Activated CD4-positive, CD25-positive, alpha-beta regulatory T cell (primary cell): ENCODE data around the gene PPP2R2B.
"Not testable (repeated sequence)": the region's sequence is repeated elsewhere in the genome, so short reads cannot be mapped to it uniquely, and the experiment has no call there.

Experiments used
- DNase-seq, 4 experiments: peaks; one replicate each; lab custom pipeline; 2025; lab: John Stamatoyannopoulos, UW

Gene PPP2R2B

DNA sequence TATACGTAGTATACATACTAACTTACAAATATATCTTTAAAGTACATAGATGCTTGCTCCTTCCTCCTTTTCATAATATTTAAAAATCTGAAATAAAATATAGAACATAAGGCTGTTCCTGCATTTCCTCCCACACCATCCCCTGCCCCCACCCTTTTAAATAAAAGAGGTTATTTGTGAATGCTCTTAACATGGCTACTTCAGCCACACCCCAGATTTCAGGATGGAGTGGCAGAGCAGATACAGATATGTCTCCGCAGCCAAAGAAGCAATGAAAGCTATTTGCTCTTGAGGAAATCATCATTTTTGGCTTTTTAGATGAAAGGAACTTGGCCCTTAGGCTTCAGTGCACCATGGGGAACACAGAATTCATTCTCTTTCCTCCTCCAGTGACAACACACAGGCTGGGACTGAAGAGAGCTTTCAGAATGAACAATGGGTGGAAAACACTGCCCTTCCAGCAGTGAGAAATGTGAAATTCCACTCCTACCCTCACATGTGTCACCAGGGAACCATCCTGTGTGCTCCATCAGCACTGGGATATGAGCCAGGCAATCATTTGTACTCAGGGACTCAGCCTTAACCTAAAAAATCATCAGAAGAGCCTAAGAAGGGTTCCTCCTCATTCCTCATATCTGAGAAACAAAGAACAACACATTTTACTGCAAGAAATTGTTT, 134.3 kb downstream of the PPP2R2B start:
- DNase-seq = no peak

DNA sequence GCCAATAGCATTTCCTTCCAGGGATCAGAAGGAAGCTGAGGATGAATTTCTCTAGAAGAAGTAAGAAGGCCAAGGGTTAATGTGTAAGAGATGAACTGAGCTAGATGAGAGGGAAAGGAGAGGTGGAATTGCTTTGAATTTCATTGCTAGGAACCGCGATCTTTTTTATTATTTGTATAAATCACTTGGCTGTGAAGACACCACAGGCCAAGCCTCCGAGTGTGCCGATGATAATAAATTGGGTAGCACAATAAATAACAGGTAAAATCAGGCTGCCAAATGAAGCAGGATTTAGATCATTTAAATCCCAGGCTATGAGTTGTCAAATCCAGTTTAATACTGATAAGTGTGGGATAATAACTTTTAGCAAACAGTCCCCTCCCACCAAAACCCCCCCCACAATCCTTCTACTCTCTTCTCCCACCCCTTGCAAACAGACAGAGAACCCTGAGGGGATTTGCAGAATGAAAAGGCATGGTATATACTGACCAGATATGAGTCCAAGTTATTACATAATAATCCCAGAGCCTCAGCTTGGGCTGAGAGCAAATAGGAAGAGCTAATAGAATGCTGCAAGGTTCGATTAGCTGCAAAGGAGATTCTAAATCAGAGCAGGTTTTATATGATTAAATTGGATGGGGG, 143.5 kb downstream of the PPP2R2B start:
- DNase-seq = no peak

DNA sequence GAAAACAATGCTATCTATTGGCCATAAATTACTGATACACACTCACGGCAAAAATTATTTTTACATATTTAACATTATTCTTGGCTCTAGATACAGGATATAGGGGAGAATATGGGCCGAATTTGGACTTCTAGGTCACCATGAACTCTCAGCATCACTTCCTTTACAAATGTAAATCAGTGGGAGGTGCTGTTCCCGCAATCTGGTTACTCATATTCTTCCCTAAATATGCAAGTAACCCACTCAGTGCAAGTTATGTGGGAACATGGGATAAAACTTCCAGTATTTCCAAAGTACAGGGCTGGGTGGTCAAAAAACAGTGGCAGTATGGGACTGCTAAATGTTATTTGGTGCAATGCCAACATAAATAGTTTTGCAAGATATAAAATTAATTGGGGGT, 145.6 kb downstream of the PPP2R2B start:
- no peak for DNase-seq

DNA sequence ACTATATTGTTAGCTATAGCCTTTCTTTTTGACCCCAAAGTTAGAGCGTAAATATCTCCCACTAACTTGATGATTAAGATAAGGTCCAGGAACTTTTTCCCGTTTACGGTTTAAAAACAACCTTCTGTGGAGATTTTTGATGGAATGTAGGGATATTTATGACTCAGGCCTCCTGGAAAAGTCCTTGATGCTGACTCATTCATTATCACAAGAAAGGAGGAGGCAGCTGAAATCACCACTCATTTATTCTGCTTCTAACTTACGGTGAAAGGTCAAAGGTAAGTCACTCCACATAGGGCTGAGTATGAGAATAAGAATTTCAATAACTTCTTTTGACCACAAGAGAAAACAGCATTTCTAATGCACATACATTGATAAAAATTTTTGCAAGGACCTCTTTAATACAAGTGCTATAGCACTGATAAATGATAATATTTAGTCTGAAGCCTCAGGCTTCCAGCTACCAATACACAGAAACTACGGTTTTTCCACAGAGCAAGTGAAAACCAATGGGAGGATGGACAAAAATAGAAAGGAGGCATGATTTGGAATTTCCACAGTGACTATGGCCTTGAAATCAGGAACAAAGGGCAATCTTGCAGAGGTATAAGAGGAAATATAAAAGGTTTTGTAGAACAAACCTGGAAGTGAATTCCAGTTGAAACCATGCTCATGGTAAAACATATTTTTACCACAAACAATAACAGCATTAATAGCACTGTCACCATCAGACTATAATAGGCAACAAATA, 146.5 kb downstream of the PPP2R2B start:
- no peak for DNase-seq

DNA sequence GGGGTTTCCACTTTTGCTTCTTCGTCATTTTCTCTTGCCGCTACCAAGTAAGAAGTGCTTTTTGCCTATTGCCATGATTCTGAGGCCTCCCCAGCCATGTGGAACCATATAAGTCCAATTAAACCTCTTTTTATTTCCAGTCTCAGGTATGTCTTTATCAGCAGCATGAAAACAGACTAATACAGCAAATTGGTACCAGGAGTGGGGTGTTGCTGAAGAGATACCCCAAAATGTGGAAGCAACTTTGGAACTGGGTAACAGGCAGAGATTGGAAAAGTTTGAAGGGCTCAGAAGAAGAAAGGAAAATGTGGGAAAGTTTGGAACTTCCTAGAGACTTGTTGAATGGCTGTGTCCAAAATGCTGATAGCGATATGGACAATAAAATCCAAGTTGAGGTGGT, 149.8 kb downstream of the PPP2R2B start:
- not testable (repeated sequence) for DNase-seq

DNA sequence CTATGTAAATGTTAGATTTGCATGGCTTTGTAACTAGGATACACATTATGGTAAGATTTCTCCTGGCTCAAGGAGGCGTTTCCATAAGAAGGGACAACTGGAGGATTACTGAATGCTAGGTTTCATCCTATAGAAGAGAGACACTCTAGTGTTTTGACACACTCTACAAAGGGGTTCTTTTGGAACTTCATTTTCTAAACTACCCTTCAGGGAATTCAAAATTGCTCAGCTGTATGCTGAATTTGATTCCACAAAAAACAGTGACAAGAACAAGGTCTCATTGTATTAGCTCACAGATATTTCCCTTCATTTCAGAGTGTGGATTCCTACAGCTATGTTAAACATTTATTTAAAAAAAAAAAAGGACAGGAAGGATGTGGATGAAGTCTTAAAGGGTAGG, 151.7 kb downstream of the PPP2R2B start:
- no peak for DNase-seq

DNA sequence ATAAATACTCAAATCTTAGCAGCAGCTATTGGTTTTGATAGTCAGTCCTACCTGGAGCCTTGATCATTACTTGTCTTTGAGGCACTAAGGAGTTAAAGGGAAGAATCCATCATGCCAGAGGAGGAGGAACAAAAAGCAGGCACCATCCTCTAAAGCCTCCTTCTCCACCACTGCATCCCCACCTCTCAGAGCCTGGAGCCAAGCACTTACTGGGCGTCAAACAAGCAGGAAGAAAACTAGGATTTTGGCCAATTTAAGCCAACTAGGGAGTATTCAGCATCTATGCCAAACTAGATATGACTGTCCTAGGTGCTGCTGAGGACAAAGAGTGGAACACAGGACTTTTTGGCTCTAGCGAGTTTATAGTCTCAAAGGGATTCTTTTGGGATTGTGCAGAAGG, 152.5 kb downstream of the PPP2R2B start:
- DNase-seq = no peak

DNA sequence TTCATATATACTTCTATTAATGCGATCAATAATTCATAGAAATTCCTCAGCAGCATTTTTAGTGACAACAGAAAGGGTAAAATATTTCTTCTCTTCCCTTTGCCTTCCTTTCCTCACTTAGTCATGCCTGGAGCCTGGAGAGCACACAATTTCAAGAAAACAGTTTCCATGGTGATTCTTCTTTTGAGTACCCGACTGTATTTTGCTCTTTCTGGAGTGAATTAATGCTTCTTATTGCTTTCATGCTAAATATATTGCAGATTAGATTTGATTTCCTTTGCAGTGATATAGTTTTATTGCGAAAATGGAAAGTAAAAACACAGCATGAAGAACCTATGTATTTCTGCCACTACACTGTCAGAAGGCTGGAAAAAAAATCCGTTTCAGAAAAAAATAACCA, 153.5 kb downstream of the PPP2R2B start:
- DNase-seq = no peak

DNA sequence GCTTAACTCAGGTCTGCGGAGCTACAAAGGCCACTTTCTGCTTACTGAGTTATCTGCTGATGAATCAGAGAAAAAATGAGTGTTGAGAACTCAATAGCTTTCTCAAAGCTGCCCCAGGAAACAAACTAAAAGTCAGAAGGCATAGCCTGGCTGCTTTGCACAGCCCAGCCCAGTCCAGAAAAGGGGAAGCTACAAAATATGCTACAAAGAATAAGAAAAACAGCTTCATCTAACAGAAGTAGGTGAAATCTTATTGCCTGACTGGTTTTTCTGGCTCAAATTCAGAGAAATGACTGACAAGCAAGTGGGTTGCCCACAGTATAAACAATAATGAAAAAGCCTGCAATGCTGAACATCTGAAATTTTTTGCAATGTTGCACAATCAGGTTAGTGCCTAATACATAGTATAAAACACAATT, 156.2 kb downstream of the PPP2R2B start:
- DNase-seq = no peak

DNA sequence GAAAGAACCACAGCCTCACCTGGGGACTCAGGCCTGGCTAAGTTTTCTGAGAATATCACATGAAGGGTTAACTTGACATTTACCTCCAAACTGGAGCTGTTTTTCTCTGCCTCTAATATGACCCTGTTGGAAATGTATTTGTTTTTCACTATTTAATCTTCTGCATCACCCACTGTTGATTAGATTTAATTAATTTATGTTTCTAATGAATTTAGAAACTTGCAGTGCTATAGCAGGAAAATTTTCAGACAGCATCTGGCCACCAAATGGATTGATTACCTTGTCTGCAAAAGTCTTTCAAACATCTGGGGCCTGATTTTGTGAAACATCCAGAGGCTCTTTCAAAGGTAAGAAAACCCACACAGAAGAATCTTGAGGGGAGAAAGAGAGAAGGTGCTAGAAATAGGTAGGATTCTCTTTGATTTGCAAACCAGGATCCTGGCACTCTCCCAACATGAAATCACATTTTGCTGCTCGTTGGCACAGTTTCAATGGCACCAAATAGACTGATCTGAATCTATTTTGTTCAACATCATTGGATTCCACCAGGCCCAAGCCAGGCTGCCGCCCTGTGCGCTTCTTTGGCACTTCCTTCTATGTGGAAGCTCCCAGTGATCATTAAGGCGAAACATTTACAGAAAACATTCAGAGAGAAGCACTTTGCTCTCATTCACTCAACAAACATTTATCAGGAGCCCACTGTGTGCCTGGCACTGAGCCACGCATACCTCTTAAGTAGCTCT, 157.3 kb downstream of the PPP2R2B start:
- no peak for DNase-seq

DNA sequence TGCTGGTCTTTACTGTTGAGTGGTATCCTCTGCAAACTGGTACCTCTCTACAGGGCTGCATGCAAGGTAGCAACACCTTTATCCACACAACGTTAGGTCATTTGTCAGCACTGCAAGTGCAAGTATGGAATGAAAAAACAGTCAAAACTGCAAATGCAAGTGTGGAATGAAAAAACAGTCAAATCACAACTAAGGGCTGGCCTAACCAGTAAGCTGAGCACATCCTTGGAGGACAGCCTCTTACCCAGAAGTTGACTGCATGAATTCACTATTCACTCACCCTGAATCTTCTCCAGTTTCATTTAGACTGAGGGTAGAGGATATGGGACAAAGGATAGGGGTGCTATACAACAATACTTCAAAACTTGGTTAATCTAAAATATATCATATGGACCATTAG, 158.4 kb downstream of the PPP2R2B start:
- DNase-seq = no peak

DNA sequence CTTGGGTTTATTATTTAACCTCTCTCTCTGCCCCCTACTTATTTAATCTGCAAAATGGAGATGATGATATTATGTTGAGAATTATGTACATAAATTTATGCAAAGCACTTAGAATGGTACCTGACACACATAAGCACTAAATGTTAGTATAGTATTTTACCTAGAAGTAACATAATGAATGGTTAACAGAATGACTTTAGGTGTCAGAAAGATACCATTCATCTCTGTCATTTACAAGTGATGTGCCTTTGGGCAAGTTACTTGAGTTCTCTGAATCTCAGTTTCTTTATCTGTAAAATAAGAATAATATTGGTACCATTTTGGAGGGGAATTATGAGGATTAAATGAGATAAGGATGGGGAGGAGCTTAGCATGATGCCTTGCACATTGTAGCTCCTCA, 159.4 kb downstream of the PPP2R2B start:
- DNase-seq = no peak

DNA sequence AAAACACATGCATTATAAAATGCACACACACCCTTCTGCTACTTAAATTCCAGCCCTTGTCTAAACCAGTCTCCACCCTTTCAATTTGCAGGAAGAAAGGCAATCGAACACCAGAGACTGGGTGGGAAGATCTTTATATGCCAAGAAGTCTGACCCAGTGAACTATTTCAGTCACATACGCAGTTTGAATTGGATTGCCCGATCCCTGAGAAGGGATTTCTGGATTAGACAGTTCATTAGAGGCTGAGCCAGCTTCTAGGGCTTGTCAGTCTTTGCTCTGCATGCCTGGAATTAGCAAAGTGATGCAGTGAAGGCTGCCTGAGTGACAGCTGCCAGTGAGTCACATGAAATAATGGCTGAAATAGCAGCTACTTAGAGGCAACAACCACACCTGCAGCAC, 159.9 kb downstream of the PPP2R2B start:
- no peak for DNase-seq

DNA sequence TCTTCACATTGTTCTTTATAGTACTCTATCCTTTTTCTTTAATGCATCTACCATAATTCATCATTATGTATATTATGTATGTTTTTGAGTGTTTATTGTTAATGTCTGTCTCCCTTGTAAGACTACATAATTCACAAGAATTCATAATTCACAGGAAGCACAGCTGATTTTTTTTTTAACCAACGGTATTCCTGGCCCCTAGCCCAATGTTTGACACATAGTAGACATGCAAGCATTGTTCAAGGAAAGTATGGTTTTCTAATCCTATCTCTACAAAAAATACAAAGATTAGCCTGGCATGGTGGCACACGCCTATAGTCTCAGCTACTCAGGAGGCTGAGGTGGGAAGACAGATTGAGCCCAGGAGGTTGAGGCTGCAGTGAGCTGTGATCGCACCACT, 160.6 kb downstream of the PPP2R2B start:
- DNase-seq = no peak

DNA sequence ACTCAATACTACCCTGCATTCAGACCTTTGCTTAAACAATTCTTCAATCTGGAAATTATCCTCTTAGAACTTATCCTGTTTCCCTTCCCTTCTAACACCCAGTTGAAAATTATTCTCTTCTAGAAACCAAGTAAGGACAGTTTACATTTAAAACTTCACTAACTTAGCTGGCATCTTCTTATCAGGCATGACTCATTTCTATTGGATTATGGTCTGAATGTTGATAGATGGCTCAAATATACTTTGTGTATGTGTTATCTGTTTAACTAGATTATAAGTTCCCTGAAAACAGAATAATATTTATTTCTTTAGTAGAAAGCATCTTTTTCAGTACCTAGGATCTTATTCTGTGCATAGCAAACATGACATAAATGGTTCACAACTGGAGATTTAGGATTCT, 161.9 kb downstream of the PPP2R2B start:
- DNase-seq = no peak

DNA sequence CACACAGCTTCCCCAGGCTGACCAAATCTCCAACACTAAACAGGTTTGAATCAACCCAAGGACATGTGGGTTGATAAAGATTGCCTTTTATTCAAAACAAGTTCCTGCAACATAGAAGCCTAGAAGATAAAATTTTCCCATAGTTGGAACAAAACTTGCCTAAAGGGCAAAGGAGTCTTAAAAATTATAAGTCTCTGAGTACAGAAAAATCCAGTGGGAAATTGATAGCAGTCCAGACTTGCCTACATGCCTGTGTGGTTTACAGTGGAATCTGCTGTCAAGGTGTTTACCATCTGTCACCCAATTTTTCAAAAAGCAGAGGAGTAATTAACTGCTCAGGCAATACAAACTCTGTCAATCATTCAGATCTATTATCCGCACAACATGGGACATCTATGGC, 168.2 kb downstream of the PPP2R2B start:
- DNase-seq = no peak

DNA sequence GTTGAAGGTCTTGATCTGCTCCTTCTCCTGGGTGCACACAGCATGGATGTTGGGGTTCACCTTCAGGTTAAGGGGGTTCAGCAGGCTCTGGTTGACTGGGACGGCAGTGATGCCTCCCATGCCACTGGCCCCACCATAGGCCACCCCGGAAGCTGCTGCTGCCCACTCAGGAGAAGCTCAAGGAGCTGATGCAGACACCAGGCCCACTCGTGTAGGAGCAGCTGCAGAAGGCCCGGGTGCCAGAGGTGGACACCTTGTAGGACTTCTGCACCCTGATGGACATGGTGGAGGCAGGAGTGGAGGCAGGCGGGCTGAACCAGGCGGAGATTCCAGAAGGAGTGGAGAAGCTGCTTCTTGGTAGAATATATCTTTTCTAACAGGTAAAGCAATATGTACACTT, 171.2 kb downstream of the PPP2R2B start:
- no peak for DNase-seq

DNA sequence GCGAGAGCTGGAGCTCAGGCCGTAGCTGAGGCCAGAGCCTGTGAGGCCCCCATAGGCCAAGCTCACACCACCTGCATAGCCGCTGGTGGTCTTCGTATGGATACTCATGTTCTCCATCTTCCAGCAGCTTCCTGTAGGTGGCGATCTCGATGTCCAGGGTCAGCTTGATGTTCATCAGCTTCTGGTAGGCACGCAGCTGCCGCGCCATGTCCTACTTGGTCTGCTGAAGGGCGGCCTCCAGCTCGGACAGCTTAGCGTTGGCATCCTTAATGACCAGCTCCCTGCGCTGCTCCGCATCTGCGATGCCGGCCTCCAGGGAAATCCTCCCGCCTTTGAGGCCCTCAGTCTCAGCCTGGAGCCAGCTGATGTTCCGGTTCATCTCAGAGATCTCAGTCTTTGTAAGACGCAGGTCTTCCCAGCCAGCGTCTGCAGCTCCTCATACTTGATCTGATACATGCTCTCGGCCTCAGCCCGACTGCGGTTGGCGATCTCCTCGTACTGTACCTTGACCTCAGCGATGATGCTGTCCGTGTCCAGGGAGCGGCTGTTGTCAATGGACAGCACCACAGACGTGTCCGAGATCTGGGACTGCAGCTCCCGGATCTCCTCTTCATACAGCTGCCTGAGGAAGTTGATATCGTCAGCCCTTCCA, 172.1 kb downstream of the PPP2R2B start:
- DNase-seq = no peak

DNA sequence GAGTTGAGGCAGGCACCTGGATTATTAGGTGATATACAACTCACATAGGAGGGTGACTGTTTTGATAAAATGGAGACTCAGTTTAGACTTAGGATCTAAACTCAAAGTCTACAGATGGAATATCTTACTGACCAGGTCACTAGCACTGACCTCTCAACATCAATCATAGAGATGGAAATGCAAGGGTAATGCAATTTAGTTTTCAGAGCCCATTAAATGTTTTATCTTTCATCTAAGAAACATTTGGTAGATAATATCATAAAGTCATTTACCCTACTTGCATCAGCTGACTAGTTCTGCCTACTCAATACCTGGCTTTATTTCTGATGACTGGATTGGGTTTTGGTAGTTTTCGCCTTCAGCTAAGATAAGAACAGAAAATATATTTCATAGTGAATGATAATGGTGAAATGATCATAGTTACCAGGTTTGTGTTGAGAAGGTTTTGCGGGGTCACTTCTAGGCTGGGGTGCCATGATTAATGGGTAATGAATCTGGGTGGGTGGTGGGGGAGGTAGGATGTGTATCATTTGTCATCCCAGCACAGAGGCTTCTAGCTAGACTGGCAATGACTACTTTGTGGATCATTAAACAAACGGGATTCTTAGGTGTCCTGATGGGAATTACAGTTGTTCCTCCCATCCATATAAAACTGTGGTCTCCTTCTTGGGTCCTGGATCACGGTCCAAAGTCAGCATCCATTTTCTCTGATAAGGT, 173.4 kb downstream of the PPP2R2B start:
- DNase-seq = no peak

DNA sequence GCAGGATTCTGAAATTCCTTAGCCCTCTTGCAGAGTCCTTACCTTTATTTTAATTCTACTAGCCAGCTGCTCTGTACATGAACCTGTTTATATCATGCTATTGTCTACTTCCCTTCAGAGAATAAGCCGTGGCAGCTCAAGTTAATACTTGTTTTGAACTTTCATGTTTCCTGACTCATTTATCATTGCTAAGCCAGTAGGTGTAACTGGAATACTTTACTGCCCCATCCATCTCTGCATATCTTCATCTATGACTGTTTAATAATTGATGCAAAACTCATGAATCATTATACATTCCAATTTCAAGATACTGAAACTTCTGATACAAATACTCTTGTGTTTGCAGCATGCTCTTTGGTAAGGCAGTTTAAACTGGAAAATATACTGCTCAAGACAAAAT, 174.7 kb downstream of the PPP2R2B start:
- no peak for DNase-seq

DNA sequence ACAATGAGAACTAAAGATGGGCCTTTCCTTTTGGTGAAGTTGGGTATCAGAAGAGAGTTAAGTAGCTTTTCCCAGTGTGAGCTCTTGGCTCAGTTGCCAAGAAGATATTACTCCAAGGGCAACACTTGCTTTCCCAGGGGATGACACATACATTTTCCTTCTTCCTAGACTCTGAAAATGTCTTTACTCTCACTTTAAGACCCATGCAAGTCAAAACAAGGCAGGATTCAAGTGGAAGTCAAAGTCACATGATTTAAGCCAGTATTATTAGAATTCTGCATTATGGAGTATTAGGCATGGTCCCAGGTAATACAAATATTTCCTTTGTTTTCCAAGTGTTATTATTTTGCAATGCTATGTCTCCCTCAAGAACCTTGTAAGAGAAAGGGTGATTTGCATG, 175.1 kb downstream of the PPP2R2B start:
- DNase-seq = no peak
